ENCODE data around the gene KEL. TPM values are rescaled to one million over a fixed set of nuclear protein-coding genes. Genes with fewer than 3 reads are reported as not detected.

KEL gene
- total RNA-seq, 4 donors from 2014 or later = 0.98 to 1.8 TPM; not detected in 2

- Histone ChIP-seq H3K27me3 (no peaks in the 10 kb centered on the region), H3K36me3 (no peaks in the 10 kb centered on the region), H3K4me3 (no peak overlapping the region), H3K4me1 (no peaks in the 10 kb centered on the region), H3K27ac (no peak overlapping the region), H3K9me3 (no peaks in the 10 kb centered on the region)
- DNase-seq = no peak
- intact Hi-C loops (cut with DNase I; ENCODE audit: low total_unique reads) = no loop called here
- TF ChIP-seq CTCF (IDR thresholded peaks at IDR 0.05) (no peak), POLR2A (IDR thresholded peaks at IDR 0.05) (no peak)
Measured at GRCh38 chr7:142908921-142909890, 53.0 kb downstream of the KEL start.

- Histone ChIP-seq H3K36me3 (no peaks in the 10 kb centered on the region), H3K27me3 (no peaks in the 10 kb centered on the region), H3K4me3 (no peak overlapping the region), H3K4me1 (no peaks in the 10 kb centered on the region), H3K9me3 (no peaks in the 10 kb centered on the region), H3K27ac (no peak overlapping the region)
- TF ChIP-seq POLR2A (IDR thresholded peaks at IDR 0.05) = no peak
- no peak for TF ChIP-seq CTCF (IDR thresholded peaks at IDR 0.05)
- DNase-seq = no peak
- intact Hi-C loops (cut with DNase I; ENCODE audit: low total_unique reads) = no loop called here
Measured at GRCh38 chr7:142908290-142908689, 53.9 kb downstream of the KEL start.

- Histone ChIP-seq H3K36me3 (no peaks in the 10 kb centered on the region), H3K27me3 (no peaks in the 10 kb centered on the region), H3K27ac (no peak overlapping the region), H3K4me3 (no peak overlapping the region), H3K4me1 (no peaks in the 10 kb centered on the region), H3K9me3 (no peaks in the 10 kb centered on the region)
- no peak for DNase-seq
- TF ChIP-seq POLR2A (IDR thresholded peaks at IDR 0.05) (no peak), CTCF (IDR thresholded peaks at IDR 0.05) (no peak)
- intact Hi-C loops (cut with DNase I; ENCODE audit: low total_unique reads) = no loop called here
Measured at GRCh38 chr7:142906643-142907042, 55.5 kb downstream of the KEL start.

- Histone ChIP-seq H3K36me3 (no peaks in the 10 kb centered on the region), H3K27ac (no peak overlapping the region), H3K27me3 (no peaks in the 10 kb centered on the region), H3K4me3 (no peak overlapping the region), H3K9me3 (no peaks in the 10 kb centered on the region), H3K4me1 (no peaks in the 10 kb centered on the region)
- TF ChIP-seq CTCF (IDR thresholded peaks at IDR 0.05) = no peak
- no peak for TF ChIP-seq POLR2A (IDR thresholded peaks at IDR 0.05)
- intact Hi-C loops (cut with DNase I; ENCODE audit: low total_unique reads) = no loop called here
- DNase-seq = no peak
Measured at GRCh38 chr7:142905759-142906158, 56.4 kb downstream of the KEL start.

GRCh38 chr7:142904128-142904527, 58.0 kb downstream of the KEL start:
- H3K9me3 ChIP-seq = no peaks in the 10 kb centered on the region
- no peak for TF ChIP-seq CTCF (IDR thresholded peaks at IDR 0.05)
- no peak for TF ChIP-seq POLR2A (IDR thresholded peaks at IDR 0.05)
- H3K4me1 ChIP-seq = no peaks in the 10 kb centered on the region
- no peaks in the 10 kb centered on the region for H3K27me3 ChIP-seq
- intact Hi-C loops (cut with DNase I; ENCODE audit: low total_unique reads) = no loop called here
- H3K36me3 ChIP-seq = no peaks in the 10 kb centered on the region
- H3K4me3 ChIP-seq = no peak overlapping the region
- H3K27ac ChIP-seq = no peak overlapping the region
- DNase-seq = no peak
